PC-3 (cell line): ENCODE data around the gene USP33. TPM values are rescaled to one million over a fixed set of nuclear protein-coding genes. Genes with fewer than 3 reads are reported as not detected.

Experiments
- ATAC-seq: fragments of 200-7000 bp; cut with Tn5 transposase; 2 replicates; pipeline ENCODE4 v1.9.1; 2020; ENCODE audit warnings: mild to moderate bottlenecking, moderate library complexity
- BruUV-seq: library from RNA; stranded (reverse); fragments of 400-500 nt; replicated peaks from 2 replicates; lab custom pipeline; 2021; lab: Mats Ljungman, UMichigan
- CTCF ChIA-PET: fragments of 300-600 bp; sonication (Branson Sonifier 250); formaldehyde crosslinking; loops from one replicate; lab custom pipeline; 2022; ENCODE audit warnings: antibody characterized with exemption; lab: Charles Lee
- POLR2A ChIA-PET: fragments of 300-600 bp; sonication (Branson Sonifier 250); formaldehyde crosslinking; loops from one replicate; lab custom pipeline; 2022; ENCODE audit warnings: antibody characterized with exemption; ENCODE audit not compliant: unreplicated experiment; lab: Charles Lee
- DNase-seq: peaks from one replicate; pipeline ENCODE4 v3.0.0-alpha.2; 2015
- H2AFZ ChIP-seq: fragments of 300-600 bp; sonication (generic); 2 replicates; pipeline ENCODE4 v1.6.0; 2016; ENCODE audit warnings: antibody characterized with exemption, low read length
- H3F3A ChIP-seq: fragments of 300-600 bp; sonication (generic); one replicate; pipeline ENCODE4 v1.6.0; 2017; ENCODE audit warnings: antibody characterized with exemption, low read length, control low read depth, mild to moderate bottlenecking; ENCODE audit not compliant: unreplicated experiment
- H3K27ac ChIP-seq: fragments of 300-600 bp; sonication (generic); 2 replicates; pipeline ENCODE4 v1.5.1; 2016; ENCODE audit warnings: mild to moderate bottlenecking, low read length
- H3K27me3 ChIP-seq: fragments of 300-600 bp; sonication (generic); 2 replicates; pipeline ENCODE4 v1.6.1; 2016; ENCODE audit warnings: low read length, mixed read lengths
- H3K36me3 ChIP-seq: fragments of 300-600 bp; sonication (generic); 2 replicates; pipeline ENCODE4 v1.6.1; 2016; ENCODE audit warnings: low read depth, mixed run types, low read length, mixed read lengths
- H3K4me1 ChIP-seq: fragments of 300-600 bp; sonication (generic); 2 replicates; pipeline ENCODE4 v1.5.1; 2016; ENCODE audit warnings: low read length; ENCODE audit not compliant: insufficient read depth
- H3K4me2 ChIP-seq: fragments of 300-600 bp; sonication (generic); 2 replicates; pipeline ENCODE4 v1.6.0; 2016; ENCODE audit warnings: low read length
- H3K4me3 ChIP-seq: fragments of 300-600 bp; sonication (generic); 2 replicates; pipeline ENCODE4 v1.5.1; 2016; ENCODE audit warnings: mild to moderate bottlenecking, low read length, mixed read lengths
- H3K79me2 ChIP-seq: fragments of 300-600 bp; sonication (generic); 2 replicates; pipeline ENCODE4 v1.6.1; 2017; ENCODE audit warnings: low read length, mixed read lengths
- H3K9ac ChIP-seq: fragments of 300-600 bp; sonication (generic); 2 replicates; pipeline ENCODE4 v1.6.0; 2016; ENCODE audit warnings: mild to moderate bottlenecking, low read length
- H3K9me2 ChIP-seq: fragments of 300-600 bp; sonication (generic); replicated peaks from 2 replicates; pipeline ENCODE4 v1.6.1; 2016; ENCODE audit warnings: mixed run types, low read length, mixed read lengths
- H3K9me3 ChIP-seq: fragments of 300-600 bp; sonication (generic); 2 replicates; pipeline ENCODE4 v1.6.1; 2016; ENCODE audit warnings: low read length, mixed read lengths
- H4K20me1 ChIP-seq: fragments of 300-600 bp; sonication (generic); 2 replicates; pipeline ENCODE4 v1.6.1; 2016; ENCODE audit warnings: low read length, mixed read lengths
- EZH2 ChIP-seq: fragments of 300-600 bp; sonication (generic); IDR thresholded peaks from one replicate; pipeline ENCODE4 v1.6.1; 2017; ENCODE audit warnings: antibody characterized with exemption, mild to moderate bottlenecking, low read length; ENCODE audit not compliant: unreplicated experiment
- EZH2phosphoT487 ChIP-seq: fragments of 300-600 bp; sonication (generic); IDR thresholded peaks from 2 replicates; pipeline ENCODE4 v1.6.1; 2018; ENCODE audit warnings: mild to moderate bottlenecking, antibody characterized with exemption, low read length, borderline replicate concordance
- intact Hi-C: fragments of 100-400 bp; cut with micrococcal nuclease; formaldehyde crosslinking; loops from 2 replicates; pipeline ENCODE4 v1.9.0; 2023
- total RNA-seq: library from RNA; depleted of rRNA; stranded (reverse); fragments of >200 nt; gene quantifications from 2 replicates; pipeline ENCODE4 v1.2.3, GENCODE V29; 2014
- TF ChIP-seq, protein P1 (sequence below): fragments of 300-600 bp; sonication (generic); conservative IDR thresholded peaks from 2 replicates; pipeline ENCODE4 v1.5.1; 2017; ENCODE audit warnings: antibody characterized with exemption, low read depth, mild to moderate bottlenecking, low read length

The USP33 gene
- total RNA-seq, 1 experiment from 2014 or later: 42.6 TPM

DNA sequence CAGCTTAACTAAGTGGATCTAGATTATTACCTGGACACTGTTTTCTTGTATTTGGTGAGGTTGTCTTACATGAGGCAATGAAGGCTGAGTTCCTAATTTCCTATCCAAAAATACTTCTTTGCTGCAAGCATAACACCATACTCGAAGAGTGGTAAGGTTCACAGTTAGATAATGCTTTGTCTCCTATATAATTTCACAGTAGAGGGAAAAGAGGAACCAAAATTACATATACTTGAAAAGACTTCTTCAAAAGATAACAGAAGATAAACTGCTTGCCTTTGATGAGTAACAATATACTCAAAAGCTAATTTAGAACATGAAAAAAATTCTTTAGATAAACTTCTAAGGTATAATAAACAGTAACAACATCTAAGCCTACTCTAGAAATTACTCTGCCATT, 20.4 kb downstream of the USP33 start:
- Histone ChIP-seq H3K4me2 (no peak overlapping the region), H3K9ac (no peak overlapping the region), H3K79me2 (peaks cover 24% of the 10 kb centered on the region), H3K9me3 (no peaks in the 10 kb centered on the region), H3K4me3 (no peak overlapping the region), H3K27me3 (no peaks in the 10 kb centered on the region), H3K36me3 (peaks cover 4% of the 10 kb centered on the region; the same call in 1 of the 2 replicates), H3F3A (no peaks in the 10 kb centered on the region), H3K9me2 (no peaks in the 10 kb centered on the region), H3K27ac (no peak overlapping the region), H2AFZ (no peak overlapping the region), H4K20me1 (no peaks in the 10 kb centered on the region), H3K4me1 (no peaks in the 10 kb centered on the region)
- ATAC-seq (no peak), DNase-seq (no peak)
- CTCF ChIA-PET: no interaction called here
- TF ChIP-seq, protein P1, sequence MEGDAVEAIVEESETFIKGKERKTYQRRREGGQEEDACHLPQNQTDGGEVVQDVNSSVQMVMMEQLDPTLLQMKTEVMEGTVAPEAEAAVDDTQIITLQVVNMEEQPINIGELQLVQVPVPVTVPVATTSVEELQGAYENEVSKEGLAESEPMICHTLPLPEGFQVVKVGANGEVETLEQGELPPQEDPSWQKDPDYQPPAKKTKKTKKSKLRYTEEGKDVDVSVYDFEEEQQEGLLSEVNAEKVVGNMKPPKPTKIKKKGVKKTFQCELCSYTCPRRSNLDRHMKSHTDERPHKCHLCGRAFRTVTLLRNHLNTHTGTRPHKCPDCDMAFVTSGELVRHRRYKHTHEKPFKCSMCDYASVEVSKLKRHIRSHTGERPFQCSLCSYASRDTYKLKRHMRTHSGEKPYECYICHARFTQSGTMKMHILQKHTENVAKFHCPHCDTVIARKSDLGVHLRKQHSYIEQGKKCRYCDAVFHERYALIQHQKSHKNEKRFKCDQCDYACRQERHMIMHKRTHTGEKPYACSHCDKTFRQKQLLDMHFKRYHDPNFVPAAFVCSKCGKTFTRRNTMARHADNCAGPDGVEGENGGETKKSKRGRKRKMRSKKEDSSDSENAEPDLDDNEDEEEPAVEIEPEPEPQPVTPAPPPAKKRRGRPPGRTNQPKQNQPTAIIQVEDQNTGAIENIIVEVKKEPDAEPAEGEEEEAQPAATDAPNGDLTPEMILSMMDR: no peak
- TF ChIP-seq EZH2: no peak
- no peak for TF ChIP-seq EZH2phosphoT487
- BruUV-seq: no TSS peak
- intact Hi-C loops: no loop called here
- POLR2A ChIA-PET: no interaction called here

GRCh38 chr1:77732090-77732489, 27.6 kb downstream of the USP33 start:
- DNase-seq (no peak), ATAC-seq (no peak)
- Histone ChIP-seq H3K27ac (no peak overlapping the region), H3K9ac (no peak overlapping the region), H3K9me2 (no peaks in the 10 kb centered on the region), H3K79me2 (no peaks in the 10 kb centered on the region), H3K4me3 (no peak overlapping the region), H4K20me1 (no peaks in the 10 kb centered on the region), H2AFZ (no peak overlapping the region), H3K9me3 (no peaks in the 10 kb centered on the region), H3K27me3 (no peaks in the 10 kb centered on the region), H3F3A (no peaks in the 10 kb centered on the region), H3K4me1 (no peaks in the 10 kb centered on the region), H3K36me3 (peaks cover 15% of the 10 kb centered on the region; the same call in 1 of the 2 replicates), H3K4me2 (no peak overlapping the region)
- ChIA-PET POLR2A (interaction anchor here (0.6 kb wide), 1 partner anchor 159 kb away, joined by 3 read pairs; no protein-coding TSS in a partner anchor), CTCF (interaction anchor here (0.6 kb wide), 1 partner anchor 15 kb away, joined by 5 read pairs; no protein-coding TSS in a partner anchor)
- no TSS peak for BruUV-seq
- TF ChIP-seq, protein P1: no peak
- TF ChIP-seq EZH2phosphoT487: no peak
- TF ChIP-seq EZH2: no peak
- intact Hi-C loops: no loop called here

- no TSS peak for BruUV-seq
Measured at GRCh38 chr1:77725706-77726105, 33.9 kb downstream of the USP33 start.

More at GRCh38 chr1:77725706-77726105, 33.9 kb downstream of the USP33 start:
- POLR2A ChIA-PET: no interaction called here
- H3K4me3 ChIP-seq: no peak overlapping the region
- H3K36me3 ChIP-seq: peaks cover 44% of the 10 kb centered on the region
- H4K20me1 ChIP-seq: no peaks in the 10 kb centered on the region
- no peak overlapping the region for H3K4me2 ChIP-seq
- intact Hi-C loops: no loop called here
- CTCF ChIA-PET: no interaction called here
- H3K79me2 ChIP-seq: no peaks in the 10 kb centered on the region
- no peak overlapping the region for H3K27ac ChIP-seq
- no peaks in the 10 kb centered on the region for H3F3A ChIP-seq
- TF ChIP-seq, protein P1: no peak
- TF ChIP-seq EZH2phosphoT487 (no peak), EZH2 (no peak)
- no peak overlapping the region for H2AFZ ChIP-seq
- no peaks in the 10 kb centered on the region for H3K4me1 ChIP-seq
- no peaks in the 10 kb centered on the region for H3K9me3 ChIP-seq
- no peaks in the 10 kb centered on the region for H3K27me3 ChIP-seq
- no peak overlapping the region for H3K9ac ChIP-seq
- DNase-seq: no peak
- ATAC-seq: no peak
- H3K9me2 ChIP-seq: no peaks in the 10 kb centered on the region
